ENCODE data around the gene IL17C. TPM values are rescaled to one million over a fixed set of nuclear protein-coding genes. Genes with fewer than 3 reads are reported as not detected.

Gene IL17C
- total RNA-seq, 6 donors from 2014 or later = 0.40 to 0.76 TPM; not detected in 4

DNA sequence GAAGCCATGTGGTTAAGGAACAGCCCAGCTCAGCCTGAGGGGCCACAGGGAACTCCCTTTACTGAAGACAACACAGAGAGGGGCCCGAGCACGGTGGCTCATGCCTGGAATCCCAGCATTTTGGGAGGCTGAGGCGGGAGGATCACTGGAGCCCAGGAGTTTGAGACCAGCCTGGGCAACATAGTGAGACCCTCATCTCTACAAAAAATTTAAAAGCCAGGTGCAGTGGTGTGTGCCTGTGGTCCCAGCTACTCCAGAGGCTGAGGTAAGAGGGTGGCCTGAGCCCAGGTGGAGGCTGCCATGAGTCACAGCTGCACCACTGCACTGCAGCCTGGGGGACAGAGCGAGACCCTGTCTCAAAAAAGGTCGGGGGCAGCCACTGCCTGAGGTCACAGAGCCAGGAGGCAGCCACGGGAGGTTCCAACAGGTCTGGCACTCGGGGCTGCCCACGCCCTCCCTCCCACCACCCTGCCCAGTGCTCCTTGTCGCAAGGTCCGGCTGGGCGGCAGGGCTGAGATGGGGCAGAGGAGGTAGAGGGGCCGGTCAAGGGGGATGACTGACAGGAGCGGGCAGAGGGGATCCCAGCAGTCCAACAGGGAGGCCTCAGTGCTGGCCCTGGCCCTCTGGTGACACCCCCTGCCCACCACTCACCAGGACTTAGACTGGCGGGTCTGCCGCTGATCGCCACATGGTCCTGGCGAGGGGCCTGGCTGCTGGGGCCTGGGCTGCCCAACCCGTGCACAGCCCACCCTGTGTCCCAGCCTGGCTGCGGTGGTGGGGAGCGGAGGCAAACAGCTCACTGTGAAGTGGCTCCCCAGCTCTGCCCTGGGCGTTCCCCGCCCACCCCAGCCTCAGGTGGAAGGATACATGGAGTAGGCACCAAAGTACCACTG lies 9.1 kb downstream of the IL17C start:
- Histone ChIP-seq H3K27me3 (no peaks in the 10 kb centered on the region), H3K36me3 (peaks cover 0 to 30% (median 15%) of the 10 kb centered on the region in 4 donors), H3K27ac (no peak overlapping the region), H3K4me3 (no peak overlapping the region), H3K4me1 (peaks cover 16 to 47% (median 28%) of the 10 kb centered on the region in 4 donors), H3K9me3 (no peaks in the 10 kb centered on the region)
- WGBS, 2 donors = 86 to 90% methylated on average over 7 to 19 of the region's 22 CpGs
- no peak for ATAC-seq (ENCODE audit: low FRiP score in 2 of 2)
- TF ChIP-seq EP300 (IDR thresholded peaks at IDR 0.05) = no peak
- TF ChIP-seq POLR2A (IDR thresholded peaks at IDR 0.05) = no peak
- TF ChIP-seq CTCF (IDR thresholded peaks at IDR 0.05) = no peak
- DNase-seq = peak in 1 of 2 donors; percentile 76

- Histone ChIP-seq H3K36me3 (peaks cover 0 to 29% (median 17%) of the 10 kb centered on the region in 4 donors), H3K27ac (peak overlapping the region; percentile 87 to 97 (median 92)), H3K4me3 (peak overlapping the region; percentile 71 to 91 (median 86)), H3K4me1 (peaks cover 16 to 47% (median 28%) of the 10 kb centered on the region in 4 donors), H3K9me3 (no peaks in the 10 kb centered on the region), H3K27me3 (no peaks in the 10 kb centered on the region)
- DNase-seq (peak in 1 of 2 donors; percentile 73), ATAC-seq (ENCODE audit: low FRiP score in 2 of 2) (no peak)
- TF ChIP-seq POLR2A (IDR thresholded peaks at IDR 0.05) (no peak), EP300 (IDR thresholded peaks at IDR 0.05) (no peak), CTCF (IDR thresholded peaks at IDR 0.05) (no peak)
- 76 to 87% methylated on average over 16 to 20 of the region's 20 CpGs for WGBS, 2 donors
These were observed 11.0 kb downstream of the IL17C start for GRCh38 chr16:88649195-88649923.

GRCh38 chr16:88649924-88650748 lies 11.8 kb downstream of the IL17C start:
- H3K27me3 ChIP-seq = no peaks in the 10 kb centered on the region
- peak; percentile 12 to 73 for ATAC-seq (ENCODE audit: low FRiP score in 2 of 2)

More at GRCh38 chr16:88649924-88650748, 11.8 kb downstream of the IL17C start:
- 4 to 17% methylated on average over 22 to 29 of the region's 37 CpGs for WGBS, 2 donors
- Histone ChIP-seq H3K9me3 (no peaks in the 10 kb centered on the region), H3K4me3 (peak overlapping the region; percentile 71 to 91 (median 86)), H3K27ac (peak overlapping the region; percentile 87 to 97 (median 92)), H3K36me3 (peaks cover 0 to 37% (median 25%) of the 10 kb centered on the region in 4 donors), H3K4me1 (peaks cover 16 to 47% (median 28%) of the 10 kb centered on the region in 4 donors)
- TF ChIP-seq POLR2AphosphoS5 (IDR thresholded peaks at IDR 0.05) (no peak), POLR2A (IDR thresholded peaks at IDR 0.05) (no peak), CTCF (IDR thresholded peaks at IDR 0.05) (no peak), EP300 (IDR thresholded peaks at IDR 0.05) (no peak)
- DNase-seq = peak; percentile 59 to 78

Data from upper lobe of left lung (tissue), 6 donors.